Astrocyte (in vitro differentiated cells and primary cell): ENCODE measurements around the gene ACTR3C.

Experiments
- CTCF ChIP-seq: IDR thresholded peaks from 2 replicates; pipeline ENCODE4 v1.5.1; 2011; ENCODE audit warnings: low read depth, mild to moderate bottlenecking, inconsistent platforms, low read length, moderate library complexity; ENCODE audit not compliant: insufficient read depth
- EZH2 ChIP-seq: IDR thresholded peaks from 2 replicates; pipeline ENCODE4 v1.6.1; 2012; ENCODE audit warnings: mild to moderate bottlenecking, low read length, inconsistent platforms; ENCODE audit not compliant: insufficient read depth

- no peak for TF ChIP-seq CTCF
- no peak for TF ChIP-seq EZH2
These were observed 482 bp upstream of the ACTR3C start for GRCh38 chr7:150323682-150324372.
